GM18526 (cell line): ENCODE results near the gene MTHFS.

Source experiments
- POLR2A ChIP-seq: IDR thresholded peaks from 3 replicates; pipeline ENCODE4 v1.6.1; 2011; ENCODE audit not compliant: insufficient read length; ENCODE audit errors: extremely low read depth

The MTHFS gene

GRCh38 chr15:79883579-79884203 lies 13.1 kb downstream of the MTHFS start:
- no peak for TF ChIP-seq POLR2A

GRCh38 chr15:79881668-79882067 lies 15.1 kb downstream of the MTHFS start:
- TF ChIP-seq POLR2A, result no peak

- no peak for TF ChIP-seq POLR2A
Observed at GRCh38 chr15:79881254-79881653, 15.6 kb downstream of the MTHFS start.

- no peak for TF ChIP-seq POLR2A
Observed at GRCh38 chr15:79878078-79878705, 18.6 kb downstream of the MTHFS start.

- TF ChIP-seq POLR2A, result no peak
Observed at GRCh38 chr15:79875213-79875612, 21.6 kb downstream of the MTHFS start.

GRCh38 chr15:79874242-79874641 lies 22.6 kb downstream of the MTHFS start:
- no peak for TF ChIP-seq POLR2A

GRCh38 chr15:79872358-79873017 lies 24.3 kb downstream of the MTHFS start:
- no peak for TF ChIP-seq POLR2A

- no peak for TF ChIP-seq POLR2A
Observed at GRCh38 chr15:79868554-79868953, 28.3 kb downstream of the MTHFS start.

GRCh38 chr15:79863886-79864285 lies 32.9 kb downstream of the MTHFS start:
- TF ChIP-seq POLR2A, result no peak

GRCh38 chr15:79862191-79862590 lies 34.6 kb downstream of the MTHFS start:
- no peak for TF ChIP-seq POLR2A

- TF ChIP-seq POLR2A, result no peak
Observed at GRCh38 chr15:79860661-79861060, 36.2 kb downstream of the MTHFS start.

GRCh38 chr15:79858469-79858868 lies 38.3 kb downstream of the MTHFS start:
- TF ChIP-seq POLR2A, result no peak

- no peak for TF ChIP-seq POLR2A
Observed at GRCh38 chr15:79853492-79854328, 43.1 kb downstream of the MTHFS start.

- TF ChIP-seq POLR2A, result no peak
Observed at GRCh38 chr15:79849789-79850188, 47.0 kb downstream of the MTHFS start.

GRCh38 chr15:79846539-79846938 lies 50.3 kb downstream of the MTHFS start:
- no peak for TF ChIP-seq POLR2A

- TF ChIP-seq POLR2A, result no peak
Observed at GRCh38 chr15:79844221-79844620, 52.6 kb downstream of the MTHFS start.
